GM19463 (cell line): ENCODE measurements around the gene SEC61A1.

Experiments
- ATAC-seq: cut with Tn5 transposase; IDR thresholded peaks from one replicate; pipeline ENCODE4 v1.9.1; 2021; ENCODE audit warnings: mild to moderate bottlenecking, moderate library complexity; ENCODE audit not compliant: unreplicated experiment

Gene SEC61A1

DNA sequence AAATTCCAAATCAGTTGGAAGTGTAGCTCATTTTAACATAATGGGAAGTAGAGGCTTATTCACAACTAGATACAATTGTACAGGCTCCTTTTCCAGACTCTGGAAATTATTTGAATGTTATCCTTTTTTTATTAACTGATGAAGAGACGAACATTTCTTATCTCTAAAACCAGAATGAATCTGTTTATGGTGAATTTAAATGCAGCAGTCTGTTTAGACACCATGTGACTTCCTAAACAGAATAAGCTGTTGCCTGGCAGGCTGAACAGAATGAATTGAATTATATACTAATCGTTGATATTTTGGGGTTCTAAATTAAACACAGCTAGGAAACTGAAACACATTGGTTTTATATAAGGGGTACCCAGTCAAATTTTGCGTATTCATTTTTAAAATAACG is 4.0 kb downstream of the SEC61A1 start:
- ATAC-seq = no peak

GRCh38 chr3:128060473-128061381 is 8.5 kb downstream of the SEC61A1 start:
- no peak for ATAC-seq

DNA sequence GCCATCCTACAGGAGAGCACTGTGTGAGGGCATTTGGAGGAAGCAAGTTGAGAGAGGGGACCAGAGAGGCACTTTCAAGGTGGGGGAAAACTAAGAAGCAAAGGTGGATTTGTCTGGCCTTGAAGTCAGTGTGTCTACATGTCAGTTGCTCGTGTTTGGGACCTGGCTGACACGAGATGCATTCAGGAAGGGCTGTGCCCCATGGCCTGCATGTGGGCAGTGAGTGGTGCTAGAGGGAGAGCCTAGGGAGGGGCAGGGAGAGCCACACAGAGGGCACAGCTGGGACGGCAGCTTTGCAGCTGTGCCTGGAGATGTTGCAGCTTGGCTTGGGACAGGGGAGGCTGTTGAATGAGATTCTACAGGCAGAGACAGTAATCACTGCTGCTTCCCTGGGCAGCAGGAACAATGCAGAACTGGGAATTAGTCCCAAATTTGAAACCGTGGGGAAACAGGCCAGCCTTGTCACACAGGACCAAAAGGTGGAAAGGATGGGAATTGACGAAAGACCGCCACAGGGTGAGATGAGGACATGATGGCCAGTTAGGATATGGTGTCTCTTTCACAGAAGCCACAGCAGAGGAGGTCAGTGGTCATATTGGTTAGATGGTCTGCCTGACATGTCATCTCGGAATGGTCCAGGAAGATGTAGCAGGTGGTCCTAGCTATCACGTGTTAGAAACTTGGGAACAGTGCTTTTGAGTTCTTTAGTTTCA is 10.0 kb downstream of the SEC61A1 start:
- no peak for ATAC-seq

GRCh38 chr3:128063865-128064264 is 11.6 kb downstream of the SEC61A1 start:
- ATAC-seq = no peak

DNA sequence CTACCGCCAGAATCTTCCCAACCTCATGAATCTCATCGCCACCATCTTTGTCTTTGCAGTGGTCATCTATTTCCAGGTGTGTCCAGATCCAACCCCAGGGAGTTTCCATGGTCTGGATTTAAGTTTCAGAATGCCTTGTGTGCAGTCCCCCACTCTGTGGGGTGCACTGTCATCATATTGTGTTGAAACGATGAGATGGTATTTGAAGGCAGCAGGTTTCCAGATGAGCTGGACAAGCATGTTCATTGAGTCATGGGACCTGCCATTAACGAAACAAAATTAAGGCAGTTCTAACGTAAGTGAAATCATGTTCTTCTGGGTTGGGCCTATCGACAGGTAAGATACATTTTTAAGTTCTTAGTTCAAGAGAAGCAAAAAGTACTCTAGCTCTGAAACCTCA is 12.7 kb downstream of the SEC61A1 start:
- no peak for ATAC-seq

DNA sequence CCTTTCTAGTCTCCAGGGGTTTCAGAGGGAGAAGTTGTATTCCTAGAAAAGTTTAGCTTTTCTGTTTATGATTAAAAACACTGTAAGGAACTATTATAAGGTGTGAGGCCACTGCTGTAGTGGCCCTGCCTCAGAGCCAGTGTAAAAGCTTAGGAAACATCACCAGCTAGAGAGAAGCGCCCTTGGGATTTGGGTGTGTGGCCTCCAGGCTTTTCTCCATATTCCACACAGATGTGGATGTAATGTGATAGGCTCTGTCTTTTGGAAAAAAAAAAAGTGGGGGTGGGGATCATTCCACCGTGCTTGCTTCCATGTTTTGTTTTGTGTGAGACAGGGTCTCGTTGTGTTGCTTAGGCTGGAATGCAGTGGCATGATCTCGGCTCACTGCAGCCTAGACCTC is 13.9 kb downstream of the SEC61A1 start:
- no peak for ATAC-seq

- ATAC-seq = no peak
Measured at GRCh38 chr3:128066676-128067075, 14.4 kb downstream of the SEC61A1 start.

DNA sequence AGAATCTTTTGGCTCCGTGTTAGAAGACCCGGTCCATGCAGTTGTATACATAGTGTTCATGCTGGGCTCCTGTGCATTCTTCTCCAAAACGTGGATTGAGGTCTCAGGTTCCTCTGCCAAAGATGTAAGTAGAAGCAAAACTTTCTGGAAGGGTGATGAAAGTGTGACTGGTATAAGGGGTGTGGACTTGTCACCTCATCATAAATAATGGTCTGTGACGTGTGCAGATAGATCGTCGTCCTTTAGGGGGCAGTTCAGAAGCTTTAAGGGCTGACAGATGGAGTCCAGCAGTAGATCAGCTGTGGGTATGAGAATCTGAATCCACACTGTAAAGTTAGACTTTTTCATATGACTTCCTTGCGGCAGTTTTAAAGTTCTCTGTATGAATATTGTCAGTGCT is 15.3 kb downstream of the SEC61A1 start:
- no peak for ATAC-seq

DNA sequence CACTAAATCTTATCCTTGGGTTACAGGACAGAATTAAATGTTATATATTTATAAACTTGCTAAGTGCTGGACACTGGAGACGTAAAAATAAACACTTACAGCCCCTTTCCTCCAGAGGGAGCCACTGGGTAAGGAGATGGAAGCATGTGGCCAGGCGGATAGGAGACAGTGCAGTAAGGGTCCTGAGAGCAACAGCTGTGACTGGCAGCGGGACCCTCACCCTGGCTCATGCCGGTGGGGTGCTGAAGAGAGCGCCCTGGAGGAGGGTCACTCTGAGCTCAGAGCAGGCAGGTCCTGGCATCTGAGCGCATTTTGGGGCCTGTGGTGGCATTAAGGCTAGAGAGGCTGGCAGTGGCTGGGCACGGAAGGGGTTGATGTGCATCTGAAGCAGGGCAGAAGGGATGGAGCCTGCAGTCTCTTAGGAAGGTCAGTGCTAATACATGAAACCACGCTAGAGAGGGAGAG is 16.0 kb downstream of the SEC61A1 start:
- no peak for ATAC-seq

- no peak for ATAC-seq
Measured at GRCh38 chr3:128069271-128069670, 17.0 kb downstream of the SEC61A1 start.

DNA sequence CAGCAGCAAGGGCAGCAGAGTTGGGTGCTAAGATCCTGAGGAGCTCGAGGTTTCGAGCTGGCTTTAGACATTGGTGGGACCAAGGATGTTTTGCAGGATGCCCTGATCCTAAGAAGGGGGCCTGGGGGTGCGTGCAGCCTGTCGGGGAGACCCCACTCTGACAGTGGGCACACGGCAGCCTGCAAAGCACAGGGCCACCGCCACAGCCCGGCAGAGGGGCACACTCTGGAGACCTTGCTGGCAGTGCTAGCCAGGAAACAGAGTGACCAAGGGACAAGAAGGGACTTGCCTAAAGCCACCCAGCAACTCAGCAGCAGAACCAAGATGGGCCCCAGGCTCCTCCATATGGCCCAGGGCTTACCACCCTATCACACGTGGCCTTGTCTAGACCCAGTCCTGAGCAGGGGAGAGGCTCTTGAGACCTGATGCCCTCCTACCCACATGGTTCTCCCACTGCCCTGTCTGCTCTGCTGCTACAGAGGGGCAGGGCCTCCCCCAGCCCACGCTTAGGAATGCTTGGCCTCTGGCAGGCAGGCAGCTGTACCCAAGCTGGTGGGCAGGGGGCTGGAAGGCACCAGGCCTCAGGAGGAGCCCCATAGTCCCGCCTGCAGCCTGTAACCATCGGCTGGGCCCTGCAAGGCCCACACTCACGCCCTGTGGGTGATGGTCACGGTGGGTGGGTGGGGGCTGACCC is 18.8 kb downstream of the SEC61A1 start:
- ATAC-seq = no peak

GRCh38 chr3:128071771-128072453 is 19.7 kb downstream of the SEC61A1 start:
- no peak for ATAC-seq

DNA sequence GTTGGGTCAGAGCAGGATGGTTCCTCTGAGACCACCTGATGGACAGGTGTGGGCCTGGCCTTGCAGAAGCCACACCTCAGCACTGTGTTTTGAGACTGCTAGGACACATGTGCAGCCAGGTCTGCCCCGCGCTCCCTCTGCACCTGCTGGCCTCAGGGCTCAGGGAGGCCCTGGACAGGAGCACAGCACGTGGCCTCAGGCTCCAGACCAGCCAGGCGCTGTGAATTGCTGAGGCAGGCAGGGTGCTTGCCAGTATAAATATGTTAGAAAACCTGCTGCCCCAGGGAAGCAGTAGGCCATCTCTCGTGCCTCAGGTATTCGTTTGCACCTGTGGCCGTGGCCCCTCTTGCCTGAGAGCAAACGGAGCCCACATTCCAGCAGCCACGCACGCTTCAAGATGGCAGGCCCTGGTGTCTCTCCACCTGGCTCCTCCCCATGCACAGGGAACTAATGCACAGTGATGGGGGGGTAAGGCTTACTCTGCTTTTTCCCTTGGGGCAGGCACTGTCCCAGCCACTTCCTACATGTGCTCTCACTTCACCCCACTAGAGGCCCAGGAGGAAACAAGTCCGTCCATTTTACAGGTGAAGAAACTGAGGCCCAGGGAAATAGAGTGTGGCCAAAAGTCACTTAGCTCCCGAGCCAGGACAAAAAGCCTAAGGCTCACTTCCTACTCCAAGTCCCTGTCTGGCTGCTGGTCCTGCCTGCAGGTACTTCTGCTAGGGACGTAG is 20.4 kb downstream of the SEC61A1 start:
- ATAC-seq = no peak

DNA sequence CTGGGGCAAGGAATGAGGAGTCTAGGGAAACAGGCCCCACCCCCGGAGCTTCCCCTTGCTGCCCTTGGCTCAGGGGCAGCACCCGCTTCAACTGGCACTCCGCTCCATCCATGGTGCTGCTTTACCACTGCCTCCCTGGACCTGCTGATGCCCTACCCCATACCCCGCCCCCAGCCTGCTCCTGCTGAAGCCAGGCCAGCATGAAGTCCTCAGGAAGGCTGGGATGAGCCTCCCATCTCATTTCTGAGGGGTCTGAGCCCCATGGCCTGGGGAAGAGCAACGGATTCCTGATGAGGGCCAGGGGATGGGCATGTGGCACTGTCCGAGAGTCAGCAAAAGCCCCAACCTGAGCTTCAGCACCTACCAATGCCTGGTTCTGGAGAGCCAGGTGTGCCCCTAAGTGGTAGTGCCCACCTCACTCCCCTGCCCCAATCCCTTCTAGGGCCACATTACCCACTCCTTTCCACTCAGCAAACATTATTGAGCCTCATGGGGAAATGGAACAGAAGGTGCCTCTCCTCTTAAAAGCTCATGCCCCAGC is 21.0 kb downstream of the SEC61A1 start:
- ATAC-seq = no peak

DNA sequence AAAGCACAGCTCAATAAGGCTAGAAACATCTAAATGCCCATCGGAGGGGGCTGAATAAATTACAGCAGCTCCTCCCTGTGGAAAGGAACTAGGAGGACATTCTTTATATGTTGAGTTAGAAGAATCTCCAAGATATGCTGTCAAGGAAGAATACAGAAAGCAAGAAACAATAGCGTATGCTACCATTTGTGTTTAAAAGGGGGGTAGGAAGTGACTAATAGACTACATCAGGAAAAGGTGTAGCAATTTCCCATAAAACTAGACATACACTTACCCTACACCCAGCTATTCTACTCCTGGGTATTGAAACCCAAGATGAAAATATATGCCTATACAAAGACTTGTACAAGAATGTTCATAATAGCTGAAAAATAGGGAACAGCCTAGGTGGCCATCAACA is 21.6 kb downstream of the SEC61A1 start:
- ATAC-seq = no peak

- no peak for ATAC-seq
Measured at GRCh38 chr3:128074851-128075521, 22.7 kb downstream of the SEC61A1 start.

- ATAC-seq = peak; percentile 74
Measured at GRCh38 chr3:128075522-128076482, 23.6 kb downstream of the SEC61A1 start.

- ATAC-seq = no peak
Measured at GRCh38 chr3:128076483-128077201, 24.4 kb downstream of the SEC61A1 start.
